ENCODE measurements around the gene SPATA18.
"Not testable (repeated sequence)": the region's sequence is repeated elsewhere in the genome, so short reads cannot be mapped to it uniquely, and the experiment has no call there.

Gene SPATA18

DNA sequence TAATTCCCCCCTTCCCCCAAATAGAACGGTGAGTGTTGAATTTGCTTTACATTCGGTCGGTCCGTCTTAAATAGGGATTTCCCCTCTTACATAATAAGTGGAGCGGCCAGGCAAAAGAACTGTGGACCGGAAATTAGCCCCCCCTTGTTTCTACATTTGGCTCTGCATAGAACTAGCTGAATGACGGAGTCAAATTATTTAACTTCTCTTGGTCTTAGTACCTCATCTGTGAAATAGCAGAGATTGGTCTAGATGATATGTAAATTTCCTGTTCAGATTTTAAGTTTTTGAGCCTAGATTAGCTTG lies 1.3 kb downstream of the SPATA18 start:
- no peak for DNase-seq (ENCODE audit: low spot score)

DNA sequence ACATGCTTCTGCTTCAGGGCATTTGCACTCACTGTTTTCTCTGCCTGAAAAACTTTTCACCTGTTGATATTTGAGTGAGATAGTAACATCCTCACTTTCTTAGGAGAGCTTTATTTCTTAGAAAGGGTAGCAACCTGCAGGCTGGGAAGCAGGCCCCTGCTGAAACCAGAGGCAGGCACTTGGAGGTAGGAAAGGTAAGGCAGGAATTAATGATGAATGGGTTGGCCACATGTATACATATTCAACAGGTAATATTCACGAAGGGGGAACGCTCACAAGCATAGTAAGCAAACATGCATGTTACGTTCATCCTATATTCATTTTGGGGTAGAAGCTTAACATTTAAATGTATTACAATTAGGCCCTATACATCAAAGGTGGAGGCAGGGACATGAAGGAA lies 3.1 kb downstream of the SPATA18 start:
- no peak for DNase-seq (ENCODE audit: low spot score)

DNA sequence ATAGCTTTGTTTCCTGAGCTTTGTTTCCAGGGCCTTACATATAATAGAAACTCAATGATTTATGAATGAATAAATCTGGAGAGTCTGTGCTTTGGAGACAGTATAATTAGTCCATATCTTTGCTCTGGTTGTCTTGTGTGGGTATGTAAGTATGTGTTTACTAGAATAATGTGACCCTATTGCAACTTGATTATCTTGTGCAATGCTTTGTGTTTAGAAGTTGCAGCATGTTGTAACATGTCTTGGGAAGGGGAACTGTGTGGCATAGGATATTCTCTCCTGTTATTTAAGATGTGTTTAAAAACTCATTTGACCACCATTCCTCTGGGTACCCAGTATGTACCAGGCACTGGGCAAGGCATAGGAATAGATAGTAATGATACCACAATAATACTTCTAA lies 6.1 kb downstream of the SPATA18 start:
- DNase-seq (ENCODE audit: low spot score) = no peak

DNA sequence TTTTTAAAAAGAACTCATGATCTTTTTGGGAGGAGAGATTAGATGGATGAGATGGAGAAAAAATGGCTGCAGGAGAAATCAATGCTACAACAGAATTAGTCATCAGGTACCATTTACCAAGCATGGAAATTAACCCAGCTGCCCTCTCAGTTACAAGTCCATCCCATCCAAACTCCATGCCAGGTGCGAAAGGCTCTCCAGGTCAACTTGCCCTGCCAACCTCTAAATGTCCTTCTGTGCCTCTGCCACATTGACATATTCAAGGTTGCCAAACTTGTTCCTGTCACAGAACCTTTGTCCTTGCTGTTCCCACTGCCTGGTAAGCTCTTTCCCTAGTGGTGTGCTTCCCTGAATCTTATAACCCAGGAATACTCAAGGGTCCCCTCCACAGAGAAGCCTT lies 7.2 kb downstream of the SPATA18 start:
- DNase-seq (ENCODE audit: low spot score) = no peak

DNA sequence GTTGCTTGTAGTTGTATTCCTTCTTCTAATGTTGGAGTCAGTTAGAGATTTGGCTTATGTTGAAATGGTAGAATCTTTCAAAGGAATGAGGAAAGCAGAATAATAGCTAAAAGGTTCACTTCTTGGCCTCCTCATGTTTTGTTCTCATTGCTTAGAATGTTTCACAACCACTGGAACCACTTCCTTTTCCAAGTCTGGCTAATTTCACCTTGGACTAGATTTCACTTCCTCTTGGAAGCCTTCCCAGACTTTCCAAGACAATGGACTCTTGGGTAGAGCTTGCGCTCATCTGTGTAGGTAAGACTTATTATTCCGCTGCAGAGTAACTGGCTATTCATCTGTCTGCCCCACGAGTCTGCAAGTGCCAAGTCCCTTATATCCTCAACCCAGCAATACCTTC lies 8.3 kb downstream of the SPATA18 start:
- no peak for DNase-seq (ENCODE audit: low spot score)

DNA sequence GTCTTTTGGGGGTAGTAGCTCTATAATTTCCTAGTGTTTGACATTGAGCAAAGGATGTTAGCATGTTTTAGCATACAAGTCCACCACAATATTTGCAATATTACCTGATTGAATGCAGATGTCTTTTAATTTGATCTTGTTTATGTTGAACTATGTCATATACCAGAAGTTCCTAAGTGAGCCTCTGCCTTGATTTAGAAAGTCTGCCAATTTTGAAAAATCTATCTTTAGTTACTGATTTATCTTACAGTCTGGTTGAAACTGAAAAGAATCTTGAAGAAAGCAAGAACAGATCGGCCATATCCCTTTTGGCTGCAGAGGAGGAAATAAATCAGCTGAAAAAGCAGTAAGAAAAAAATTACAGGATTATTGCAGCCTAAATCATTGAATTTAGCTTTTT lies 18.5 kb downstream of the SPATA18 start:
- DNase-seq (ENCODE audit: low spot score) = no peak

DNA sequence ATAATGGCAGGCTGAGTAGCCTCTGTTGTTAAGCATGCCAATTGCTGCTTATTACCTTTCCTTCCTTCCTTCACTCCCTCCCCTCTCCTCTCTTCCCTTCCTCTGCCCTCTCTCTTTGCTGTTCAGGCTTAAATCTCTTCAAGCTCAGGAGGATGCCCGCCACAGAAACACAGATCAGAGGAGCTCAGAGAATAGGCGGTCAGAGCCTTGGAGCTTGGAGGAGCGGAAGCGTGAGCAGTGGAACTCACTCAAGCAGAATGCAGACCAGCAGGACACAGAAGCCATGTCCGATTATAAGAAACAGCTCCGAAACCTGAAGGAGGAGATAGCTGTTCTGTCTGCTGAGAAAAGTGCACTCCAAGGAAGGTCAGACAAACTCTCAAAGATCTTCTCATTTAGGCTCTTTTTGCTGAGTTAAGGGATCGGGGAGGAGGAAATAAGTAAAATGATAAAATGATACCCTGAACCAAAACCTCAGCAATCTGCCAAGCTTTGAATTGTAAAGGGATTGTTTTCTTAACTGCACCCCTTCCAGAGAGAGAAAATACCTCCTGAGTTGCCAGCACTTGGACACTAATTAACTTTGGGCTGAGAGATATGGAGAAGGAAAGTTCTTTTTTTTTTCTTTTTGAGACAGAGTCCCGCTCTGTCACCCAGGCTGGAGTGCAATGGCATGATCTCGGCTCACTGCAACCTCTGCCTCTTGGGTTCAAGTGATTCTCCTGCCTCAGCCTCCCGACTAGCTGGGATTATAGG lies 20.9 kb downstream of the SPATA18 start:
- no peak for DNase-seq (ENCODE audit: low spot score)

DNA sequence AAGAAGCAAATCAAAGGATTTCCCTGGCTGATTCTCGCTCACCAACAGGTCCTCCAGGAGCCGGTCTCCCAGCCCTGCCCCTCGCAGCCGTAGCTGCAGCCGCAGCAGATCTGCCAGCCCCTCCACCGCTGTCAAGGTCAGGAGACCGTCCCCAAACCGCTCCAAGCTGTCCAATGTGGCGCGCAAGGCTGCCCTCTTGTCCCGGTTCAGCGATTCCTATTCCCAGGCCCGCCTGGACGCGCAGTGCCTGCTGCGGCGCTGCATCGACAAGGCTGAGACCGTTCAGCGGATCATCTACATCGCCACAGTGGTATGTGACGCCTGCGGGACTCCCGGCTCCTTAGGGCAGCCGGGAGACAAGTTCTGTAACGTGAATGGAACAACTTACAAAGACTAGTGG lies 25.6 kb downstream of the SPATA18 start:
- no peak for DNase-seq (ENCODE audit: low spot score)

DNA sequence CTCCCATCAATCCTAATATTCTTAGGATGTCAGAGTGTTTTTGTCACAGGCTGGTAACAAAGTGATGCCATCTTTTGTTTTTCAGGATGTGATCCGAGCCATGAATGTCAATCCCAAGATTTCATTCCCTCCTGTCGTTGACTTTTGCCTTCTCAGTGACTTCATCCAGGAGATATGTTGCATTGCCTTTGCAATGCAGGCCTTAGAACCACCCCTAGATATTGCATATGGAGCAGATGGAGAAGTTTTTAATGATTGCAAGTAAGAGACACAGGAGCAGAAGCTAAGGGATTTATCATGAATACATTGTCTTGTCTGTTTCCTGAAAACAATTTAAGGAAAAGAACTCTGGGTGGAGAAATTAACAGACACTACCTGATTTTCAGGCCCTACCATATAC lies 28.6 kb downstream of the SPATA18 start:
- DNase-seq (ENCODE audit: low spot score) = no peak

DNA sequence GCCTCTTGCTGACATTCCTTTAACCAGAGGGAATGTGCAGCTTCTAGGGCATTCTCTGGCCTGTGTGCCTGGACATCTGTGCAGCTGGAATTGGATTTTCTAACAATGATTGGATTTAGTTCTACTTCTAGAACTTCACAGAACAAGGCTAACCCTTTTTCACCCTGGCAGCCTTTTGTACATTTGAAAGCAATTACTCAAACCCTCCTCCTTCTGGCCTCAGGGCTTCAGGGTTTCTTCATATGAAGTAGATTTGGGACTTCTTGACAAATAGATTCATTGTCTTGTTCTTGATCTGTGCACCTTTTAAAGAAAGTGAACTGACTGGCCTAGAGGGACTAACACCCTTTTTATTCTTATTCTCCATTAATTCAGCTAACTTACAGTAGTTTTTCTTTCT lies 30.1 kb downstream of the SPATA18 start:
- DNase-seq (ENCODE audit: low spot score) = no peak

DNA sequence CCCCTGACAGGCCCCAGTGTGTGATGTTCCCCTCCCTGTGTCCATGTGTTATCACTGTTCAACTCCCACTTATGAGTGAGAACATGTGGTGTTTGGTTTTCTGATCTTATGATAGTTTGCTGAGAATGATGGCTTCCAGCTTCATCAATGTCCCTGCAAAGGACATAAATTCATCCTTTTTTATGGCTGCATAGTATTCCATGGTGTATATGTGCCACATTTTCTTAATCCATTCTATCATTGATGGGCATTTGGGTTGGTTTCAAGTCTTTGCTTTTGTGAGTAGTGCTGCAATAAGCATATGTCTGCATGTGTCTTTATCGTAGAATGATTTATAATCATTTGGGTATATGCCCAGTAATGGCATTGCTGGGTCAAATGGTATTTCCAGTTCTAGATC lies 35.3 kb downstream of the SPATA18 start:
- DNase-seq (ENCODE audit: low spot score) = not testable (repeated sequence)

DNA sequence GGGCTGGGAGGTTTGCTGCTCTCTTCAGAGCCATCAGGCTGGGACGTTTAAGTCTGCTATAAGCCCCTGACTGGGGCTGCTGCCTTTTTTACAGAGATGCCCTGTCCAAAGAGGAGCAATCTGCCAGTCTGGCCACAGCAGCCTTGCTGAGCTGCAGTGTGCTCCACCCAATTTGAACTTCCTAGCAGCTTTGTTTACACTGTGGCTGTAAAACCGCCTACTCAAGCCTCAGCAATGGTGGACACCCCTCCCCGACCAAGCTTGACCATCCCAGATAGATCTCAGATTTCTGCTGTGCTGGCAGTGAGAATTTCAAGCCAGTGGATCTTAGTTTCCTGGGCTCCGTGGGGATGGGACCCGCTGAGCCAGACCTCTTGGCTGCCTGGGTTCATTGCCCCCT lies 40.7 kb downstream of the SPATA18 start:
- DNase-seq (ENCODE audit: low spot score) = no peak

DNA sequence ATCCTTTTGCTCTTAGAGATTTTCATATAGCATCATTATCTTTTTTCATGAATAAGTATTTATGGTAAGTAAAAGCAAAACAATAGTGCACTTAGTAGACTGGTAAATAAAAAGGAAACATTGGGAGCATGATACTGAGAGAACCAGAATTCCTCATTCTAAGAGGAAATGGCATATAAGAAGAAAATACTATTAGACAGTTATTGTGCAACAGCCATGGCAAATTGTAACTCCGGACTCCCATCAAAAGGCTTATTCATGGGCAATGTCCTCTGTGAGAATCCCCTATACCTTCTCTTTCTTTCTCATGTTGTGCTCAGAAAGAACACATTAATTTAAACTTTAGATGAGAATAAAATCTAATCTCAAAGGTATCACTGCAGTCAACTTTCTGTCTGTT lies 42.4 kb downstream of the SPATA18 start:
- DNase-seq (ENCODE audit: low spot score) = no peak

DNA sequence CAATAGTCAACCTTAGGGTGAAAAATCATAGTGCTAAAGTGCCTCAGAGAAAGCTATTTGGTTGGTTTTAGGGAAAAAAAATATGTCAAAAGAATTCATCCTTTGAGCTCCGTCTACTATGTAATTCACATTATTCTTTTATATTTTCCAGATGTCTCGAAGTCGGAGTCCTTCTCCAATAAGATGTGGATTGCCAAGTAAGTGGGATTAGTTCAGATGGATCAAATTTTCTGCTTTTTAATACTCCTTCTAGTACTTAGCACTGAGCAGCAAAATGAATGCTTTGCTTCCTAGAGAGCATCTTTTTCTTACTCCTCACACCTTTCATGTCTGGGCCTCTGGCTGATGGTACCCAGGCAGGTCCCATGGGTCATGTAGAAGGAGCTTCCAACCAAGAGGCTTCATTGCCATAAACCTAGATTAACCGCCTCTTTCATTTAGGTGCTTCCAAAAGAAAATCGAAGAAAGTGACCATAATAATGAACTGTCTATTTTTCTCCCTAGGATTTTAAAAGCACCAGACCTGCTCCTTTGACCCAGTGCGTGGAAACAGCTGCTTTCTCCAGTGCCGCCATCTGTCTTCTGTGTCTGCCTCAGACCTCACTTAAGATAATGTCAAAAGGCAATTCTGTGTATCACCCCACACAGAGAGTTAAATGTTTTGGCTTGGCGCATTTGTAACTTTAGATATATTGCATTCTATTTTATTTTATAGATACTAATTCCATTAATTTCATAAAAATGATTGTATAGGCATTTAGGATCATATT lies 43.5 kb downstream of the SPATA18 start:
- DNase-seq (ENCODE audit: low spot score) = no peak

DNA sequence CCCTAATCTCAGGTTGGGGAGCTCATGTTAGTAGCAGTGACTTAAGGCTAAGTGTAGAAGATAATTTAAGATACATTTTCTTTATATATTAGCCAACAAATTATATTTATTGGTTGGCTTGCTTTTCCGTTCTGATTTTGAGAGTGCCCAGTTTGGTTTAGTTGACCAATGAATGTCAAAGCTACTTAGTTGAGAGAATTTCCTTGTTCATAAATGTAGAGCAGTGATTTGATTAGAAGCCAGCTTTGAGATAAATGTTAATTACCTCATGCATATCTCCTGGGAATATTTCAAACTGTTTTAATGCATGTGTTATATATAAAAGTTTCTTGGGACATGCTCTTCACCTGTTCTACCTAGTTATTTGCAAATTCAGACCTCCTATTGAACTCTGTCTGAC lies 44.3 kb downstream of the SPATA18 start:
- DNase-seq (ENCODE audit: low spot score) = no peak

DNA sequence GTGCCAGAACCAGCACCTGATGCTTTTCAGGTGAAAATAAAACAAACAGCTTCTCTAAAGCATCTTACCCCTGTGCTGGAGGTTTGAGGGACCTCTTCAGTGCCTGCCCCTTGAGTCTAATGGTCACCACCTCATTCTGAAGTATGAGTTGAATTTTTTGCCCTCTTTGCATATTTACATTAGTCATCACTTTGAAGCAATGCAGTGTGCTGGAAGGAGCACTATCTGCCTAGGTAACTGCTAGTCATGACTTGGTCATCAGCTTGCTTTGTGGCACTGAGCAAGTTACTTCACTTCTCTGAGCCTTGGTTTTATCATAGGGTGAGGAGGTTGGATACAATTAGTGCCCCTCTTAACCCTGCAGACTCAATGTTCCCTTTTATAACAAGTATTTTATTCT lies 44.9 kb downstream of the SPATA18 start:
- DNase-seq (ENCODE audit: low spot score) = peak; percentile 59

DNA sequence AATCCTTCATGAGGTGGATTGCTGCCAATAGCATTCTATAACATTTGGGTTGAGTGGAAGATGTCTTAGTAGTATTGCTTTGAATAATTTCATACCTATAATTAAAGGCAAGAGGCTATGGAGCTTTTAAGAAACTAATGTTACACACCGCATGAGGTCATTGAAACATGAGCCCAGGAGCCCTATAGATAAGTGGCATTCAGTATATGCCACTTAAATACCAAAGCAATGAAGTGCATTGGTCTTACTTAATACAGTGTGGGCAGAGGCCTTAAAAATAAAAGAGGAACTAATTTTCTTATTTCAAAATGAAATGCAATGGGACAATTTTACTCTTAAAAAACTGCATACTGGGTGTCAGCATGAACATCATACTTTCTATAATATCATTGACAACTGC lies 47.5 kb downstream of the SPATA18 start:
- DNase-seq (ENCODE audit: low spot score) = no peak

DNA sequence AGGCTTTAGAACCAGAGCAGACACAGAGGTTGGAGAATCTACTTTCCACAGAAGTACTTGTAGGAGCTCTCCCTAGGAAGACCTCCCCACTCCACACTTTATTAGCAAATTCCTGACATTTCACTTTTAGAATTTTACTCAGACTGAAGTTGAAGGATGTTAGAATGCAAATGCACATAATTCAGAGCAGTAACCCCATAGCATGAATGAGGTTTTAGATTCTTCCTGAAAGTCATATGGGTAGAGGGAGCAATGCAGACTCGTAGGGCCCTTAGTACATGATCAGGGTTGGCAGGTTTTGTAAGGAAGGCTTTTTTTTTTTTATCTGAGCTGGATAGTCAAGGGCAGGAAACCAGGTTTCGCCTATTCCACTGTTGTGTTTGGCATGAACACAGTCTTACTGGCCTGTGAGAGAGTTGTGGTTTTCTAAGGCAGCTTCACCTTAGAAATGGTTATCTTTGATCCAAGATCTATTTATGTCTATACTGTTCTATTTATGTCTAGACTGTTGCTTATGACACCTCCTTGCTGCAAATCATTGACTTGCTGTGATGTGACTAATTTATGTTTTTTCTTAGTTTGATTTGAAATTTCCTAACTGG lies 48.9 kb downstream of the SPATA18 start:
- no peak for DNase-seq (ENCODE audit: low spot score)

DNA sequence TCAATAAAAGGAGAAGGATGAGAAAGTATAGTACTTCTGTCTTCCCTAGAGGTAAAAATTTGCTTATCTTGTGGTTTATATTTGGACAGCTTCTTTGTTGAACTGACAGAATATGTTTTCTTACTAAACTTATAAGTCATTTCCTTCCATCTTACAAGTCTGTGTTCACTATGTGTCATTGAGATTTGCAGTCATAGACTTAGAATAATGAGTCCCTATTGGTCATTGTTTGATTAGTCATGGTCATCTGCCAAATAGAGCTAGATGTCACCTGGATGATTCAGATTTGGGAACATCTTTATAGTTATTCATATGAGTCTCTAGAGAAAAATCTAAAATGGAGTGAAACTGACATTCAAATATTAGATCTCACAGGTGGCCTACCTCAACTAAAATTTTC lies 51.5 kb downstream of the SPATA18 start:
- peak; percentile 94 for DNase-seq (ENCODE audit: low spot score)

DNA sequence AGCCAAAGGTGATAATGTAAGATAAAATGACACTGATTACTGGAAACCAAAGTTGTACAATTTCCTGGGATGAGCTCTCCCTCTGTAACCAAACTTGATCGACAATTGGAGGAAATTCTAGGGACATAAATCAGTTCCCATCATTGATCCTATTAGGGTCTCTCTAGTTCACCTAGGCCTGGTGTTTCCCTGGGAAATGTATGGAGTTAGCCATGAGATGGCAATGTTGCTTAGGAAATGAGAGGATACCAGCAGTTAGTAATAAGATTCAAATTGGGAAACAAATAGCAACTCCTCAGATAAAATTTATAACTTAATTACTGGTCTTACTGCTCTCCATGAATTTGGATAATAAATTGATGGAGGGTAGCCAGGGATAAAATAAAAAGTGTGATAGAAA lies 52.2 kb downstream of the SPATA18 start:
- peak; percentile 41 for DNase-seq (ENCODE audit: low spot score)

DNA sequence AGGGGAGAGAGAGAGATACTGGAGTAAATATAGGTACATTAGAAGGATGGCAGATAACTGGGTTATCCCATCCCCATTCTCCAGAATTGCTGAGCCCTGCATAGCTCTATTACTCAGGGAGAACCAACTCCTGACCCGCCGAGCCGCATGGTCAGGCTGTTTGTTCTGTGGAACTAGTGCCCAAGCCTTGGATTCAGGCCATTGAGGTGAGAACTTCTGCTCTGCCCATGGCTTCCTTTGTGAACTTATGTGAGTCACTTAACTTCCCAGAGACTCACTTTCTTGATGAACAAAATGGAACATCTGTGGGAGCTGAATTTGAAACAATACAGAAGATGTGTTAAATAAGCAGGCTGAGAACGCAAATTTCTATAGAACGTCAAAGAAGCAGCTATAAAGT lies 54.2 kb downstream of the SPATA18 start:
- no peak for DNase-seq (ENCODE audit: low spot score)

DNA sequence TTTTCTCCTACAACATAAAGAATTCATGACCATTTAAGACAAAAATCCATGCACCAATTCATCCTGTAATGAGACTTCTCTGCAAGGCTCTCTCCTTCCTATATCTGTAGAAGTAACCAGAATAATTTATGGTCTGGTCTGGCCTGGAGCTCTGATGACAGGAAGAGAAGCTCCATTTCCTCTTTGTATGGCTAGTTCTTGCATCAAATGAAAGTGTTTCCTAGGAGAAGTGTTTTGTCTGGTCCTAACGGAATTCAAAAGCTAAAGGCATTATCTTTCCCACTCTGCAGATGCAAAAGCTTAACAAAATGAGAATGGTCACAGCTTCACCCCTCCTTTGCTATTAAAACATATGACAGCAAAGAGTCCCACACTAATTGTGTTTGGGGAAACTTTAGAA lies 55.1 kb downstream of the SPATA18 start:
- DNase-seq (ENCODE audit: low spot score) = no peak

DNA sequence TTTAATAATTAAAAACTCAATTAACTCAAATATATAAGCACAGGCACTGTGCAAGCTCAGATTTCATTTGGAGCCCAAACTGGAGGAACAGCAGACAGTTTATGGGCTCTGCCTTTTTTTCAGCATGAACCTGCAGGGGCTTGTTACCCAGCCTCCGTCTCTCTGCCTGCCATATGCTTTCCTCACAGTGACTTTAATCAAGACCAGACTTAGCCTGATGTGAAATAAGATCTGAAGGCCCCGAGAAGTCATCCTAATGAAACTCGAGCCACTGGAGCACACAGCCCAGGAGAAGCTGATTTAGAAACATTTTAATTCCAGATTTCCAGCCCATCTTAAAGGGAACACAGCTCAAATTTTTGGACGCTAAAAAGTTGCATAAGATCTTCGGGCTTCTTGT lies 55.6 kb downstream of the SPATA18 start:
- DNase-seq (ENCODE audit: low spot score) = no peak

DNA sequence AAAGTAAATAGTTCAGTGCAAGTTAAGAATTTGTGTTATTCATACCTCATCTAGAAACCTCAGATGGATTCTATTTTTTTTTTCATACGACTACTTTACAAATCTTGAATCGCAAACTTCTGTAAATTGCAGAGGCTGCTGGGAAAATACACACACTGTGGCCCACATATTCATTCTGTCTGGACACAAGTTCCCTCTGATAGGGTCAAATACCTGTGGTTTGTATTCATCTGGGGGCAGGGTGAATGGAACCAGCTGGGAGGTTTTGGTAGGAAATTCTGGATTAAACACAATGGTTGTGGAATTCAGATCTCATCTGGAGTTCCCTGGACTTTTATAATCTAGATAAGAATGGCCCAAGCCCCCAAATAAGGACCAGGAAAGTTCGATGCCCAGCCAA lies 56.2 kb downstream of the SPATA18 start:
- DNase-seq (ENCODE audit: low spot score) = no peak
